ENCODE measurements around the gene TCF7L1.

- TF ChIP-seq TAF1 (IDR thresholded peaks at IDR 0.05; ENCODE audit: low read depth) (no peak), YY1 (IDR thresholded peaks at IDR 0.05; ENCODE audit: low read depth) (no peak), TCF12 (IDR thresholded peaks at IDR 0.05; ENCODE audit: low read depth) (no peak), REST (IDR thresholded peaks at IDR 0.05; ENCODE audit: low read depth) (no peak), FOXM1 (IDR thresholded peaks at IDR 0.05; ENCODE audit: borderline replicate concordance, low read depth) (no peak), RAD21 (IDR thresholded peaks at IDR 0.05; ENCODE audit: low read depth) (no peak), NFIC (IDR thresholded peaks at IDR 0.05) (no peak), ZBTB7A (IDR thresholded peaks at IDR 0.05; ENCODE audit: low read depth) (no peak)
These were observed 50.3 kb downstream of the TCF7L1 start for GRCh38 chr2:85183479-85183878.
